Measurements from ENCODE around the gene NT5C. TPM values are rescaled to one million over a fixed set of nuclear protein-coding genes. Genes with fewer than 3 reads are reported as not detected.
"Not testable (repeated sequence)": the region's sequence is repeated elsewhere in the genome, so short reads cannot be mapped to it uniquely, and the experiment has no call there.

The NT5C gene
- total RNA-seq, 1 donor from 2014 or later: 13.5 TPM

- Mint-ChIP-seq H3K4me1 (ENCODE audit: unreplicated experiment) (peaks cover 16% of the 10 kb centered on the region), H3K27ac (ENCODE audit: unreplicated experiment) (no peak overlapping the region)
Observed at GRCh38 chr17:75130059-75130631, 1.4 kb downstream of the NT5C start.

GRCh38 chr17:75129576-75129975, 2.0 kb downstream of the NT5C start:
- Mint-ChIP-seq H3K9me3 (ENCODE audit: unreplicated experiment) (no peaks in the 10 kb centered on the region), H3K27ac (ENCODE audit: unreplicated experiment) (no peak overlapping the region), H3K4me3 (ENCODE audit: unreplicated experiment) (no peak overlapping the region), H3K36me3 (ENCODE audit: low read depth, unreplicated experiment) (peaks cover 20% of the 10 kb centered on the region), H3K4me1 (ENCODE audit: unreplicated experiment) (peaks cover 21% of the 10 kb centered on the region), H3K27me3 (ENCODE audit: unreplicated experiment) (peaks cover 11% of the 10 kb centered on the region)
- DNase-seq (ENCODE audit: low spot score): no peak
- TF ChIP-seq CTCF (IDR thresholded peaks at IDR 0.05; ENCODE audit: unreplicated experiment): no peak

More at GRCh38 chr17:75130059-75130631, 1.4 kb downstream of the NT5C start:
- peaks cover 23% of the 10 kb centered on the region for H3K36me3 Mint-ChIP-seq (ENCODE audit: low read depth, unreplicated experiment)
- no peaks in the 10 kb centered on the region for H3K9me3 Mint-ChIP-seq (ENCODE audit: unreplicated experiment)
- TF ChIP-seq CTCF (IDR thresholded peaks at IDR 0.05; ENCODE audit: unreplicated experiment): no peak
- H3K4me3 Mint-ChIP-seq (ENCODE audit: unreplicated experiment): peak overlapping the region; percentile 71
- DNase-seq (ENCODE audit: low spot score): no peak
- peaks cover 10% of the 10 kb centered on the region for H3K27me3 Mint-ChIP-seq (ENCODE audit: unreplicated experiment)

GRCh38 chr17:75128694-75129505, 2.6 kb downstream of the NT5C start:
- no peak overlapping the region for H3K27ac Mint-ChIP-seq (ENCODE audit: unreplicated experiment)
- H3K4me1 Mint-ChIP-seq (ENCODE audit: unreplicated experiment): peaks cover 21% of the 10 kb centered on the region
- H3K36me3 Mint-ChIP-seq (ENCODE audit: low read depth, unreplicated experiment): peaks cover 20% of the 10 kb centered on the region
- DNase-seq (ENCODE audit: low spot score): no peak
- H3K27me3 Mint-ChIP-seq (ENCODE audit: unreplicated experiment): peaks cover 11% of the 10 kb centered on the region
- H3K4me3 Mint-ChIP-seq (ENCODE audit: unreplicated experiment): no peak overlapping the region
- H3K9me3 Mint-ChIP-seq (ENCODE audit: unreplicated experiment): no peaks in the 10 kb centered on the region
- no peak for TF ChIP-seq CTCF (IDR thresholded peaks at IDR 0.05; ENCODE audit: unreplicated experiment)

- not testable (repeated sequence) for H3K27me3 Mint-ChIP-seq (ENCODE audit: unreplicated experiment); H3K9me3 Mint-ChIP-seq (ENCODE audit: unreplicated experiment); H3K27ac Mint-ChIP-seq (ENCODE audit: unreplicated experiment); DNase-seq (ENCODE audit: low spot score)
- Mint-ChIP-seq H3K4me1 (ENCODE audit: unreplicated experiment) (peaks cover 21% of the 10 kb centered on the region), H3K4me3 (ENCODE audit: unreplicated experiment) (peak overlapping the region; percentile 85), H3K36me3 (ENCODE audit: low read depth, unreplicated experiment) (peaks cover 20% of the 10 kb centered on the region)
Observed at GRCh38 chr17:75127936-75128335, 3.6 kb downstream of the NT5C start.

GRCh38 chr17:75126954-75127353, 4.6 kb downstream of the NT5C start:
- Mint-ChIP-seq H3K27ac (ENCODE audit: unreplicated experiment) (no peak overlapping the region), H3K27me3 (ENCODE audit: unreplicated experiment) (peaks cover 5% of the 10 kb centered on the region), H3K9me3 (ENCODE audit: unreplicated experiment) (no peaks in the 10 kb centered on the region), H3K4me3 (ENCODE audit: unreplicated experiment) (no peak overlapping the region), H3K4me1 (ENCODE audit: unreplicated experiment) (peaks cover 21% of the 10 kb centered on the region), H3K36me3 (ENCODE audit: low read depth, unreplicated experiment) (peaks cover 16% of the 10 kb centered on the region)
- no peak for DNase-seq (ENCODE audit: low spot score)
- no peak for TF ChIP-seq CTCF (IDR thresholded peaks at IDR 0.05; ENCODE audit: unreplicated experiment)
